ENCODE measurements around the gene KDM1B.
"Not testable (repeated sequence)": the region's sequence is repeated elsewhere in the genome, so short reads cannot be mapped to it uniquely, and the experiment has no call there.

Gene KDM1B

DNA sequence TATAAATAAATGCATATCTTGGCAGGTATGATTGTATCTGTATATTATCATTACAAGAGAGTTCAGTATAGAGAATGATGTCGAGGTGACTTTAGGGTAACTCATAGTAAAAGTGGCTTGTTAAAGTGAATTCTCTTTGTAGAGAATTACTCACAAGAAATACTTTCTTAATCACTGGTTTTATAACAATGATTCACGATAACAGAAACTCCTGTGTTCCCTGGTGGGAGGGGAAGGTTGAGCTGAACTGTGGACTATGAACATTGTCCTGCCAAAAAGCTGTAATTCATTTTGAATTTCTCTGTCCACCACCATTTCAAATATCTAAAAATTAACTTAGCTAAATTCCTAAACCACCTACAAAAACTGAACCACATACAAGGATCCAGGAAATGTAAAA, 8.1 kb upstream of the KDM1B start:
- DNase-seq (ENCODE audit: low read depth, low spot score), result no peak
- no peak overlapping the region for H3K4me3 ChIP-seq (ENCODE audit: low read length)

GRCh38 chr6:18147616-18148015, 7.6 kb upstream of the KDM1B start:
- no peak for DNase-seq (ENCODE audit: low read depth, low spot score)
- H3K4me3 ChIP-seq (ENCODE audit: low read length), result no peak overlapping the region

DNA sequence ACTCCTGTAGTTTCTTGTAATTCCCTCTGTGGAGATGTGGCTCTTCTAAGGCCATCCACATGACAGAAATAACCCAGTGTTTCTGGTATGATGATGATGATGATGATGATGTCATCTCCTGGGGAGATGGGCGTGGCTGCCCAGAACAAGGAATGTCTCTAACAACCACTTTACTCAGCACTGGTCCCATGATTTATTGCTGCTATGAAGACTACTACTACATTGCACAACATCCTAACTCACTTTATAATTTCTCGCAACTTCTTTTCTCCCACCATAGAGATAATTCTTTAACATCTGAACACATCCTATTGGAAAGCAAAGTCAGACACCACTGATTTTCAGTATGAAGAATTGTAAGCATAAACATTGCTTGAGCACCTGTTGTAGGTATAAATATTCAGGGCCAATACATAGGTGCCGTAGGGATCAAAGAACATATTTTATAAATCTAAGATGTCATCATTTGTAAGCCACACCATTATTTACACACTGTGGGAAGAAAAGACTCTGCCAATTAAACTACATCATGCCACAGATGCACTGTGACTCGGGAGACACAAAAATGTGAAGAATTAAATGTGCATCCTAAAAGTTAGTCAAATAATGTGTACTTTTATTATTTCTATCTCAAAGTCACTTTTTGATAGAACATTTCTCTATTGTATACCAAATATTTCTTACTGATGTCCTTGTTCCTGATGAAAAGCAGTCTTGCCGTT, 6.8 kb upstream of the KDM1B start:
- H3K4me3 ChIP-seq (ENCODE audit: low read length), result no peak overlapping the region
- DNase-seq (ENCODE audit: low read depth, low spot score), result no peak

DNA sequence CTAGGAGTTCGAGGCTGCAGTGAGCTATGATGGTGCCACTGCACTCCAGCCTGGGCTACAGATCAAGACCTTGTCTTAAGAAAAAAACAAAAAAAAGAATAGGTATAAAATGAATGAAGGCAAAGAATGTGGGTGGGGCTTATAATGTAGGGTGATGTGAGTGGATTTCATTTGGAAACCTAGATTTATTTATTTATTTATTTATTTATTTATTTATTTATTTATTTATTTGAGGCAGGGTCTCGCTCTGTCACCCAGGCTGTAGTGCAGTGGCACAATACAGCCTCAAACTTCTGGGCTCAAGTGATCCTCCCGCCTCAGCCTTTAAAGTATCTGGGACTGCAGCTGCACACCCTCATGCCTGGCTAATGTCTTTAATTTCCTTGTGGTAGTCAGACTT, 3.8 kb upstream of the KDM1B start:
- DNase-seq (ENCODE audit: low read depth, low spot score); H3K4me3 ChIP-seq (ENCODE audit: low read length): not testable (repeated sequence)

- no peak overlapping the region for H3K4me3 ChIP-seq (ENCODE audit: low read length)
- DNase-seq (ENCODE audit: low read depth, low spot score), result no peak
These were observed 3.4 kb upstream of the KDM1B start for GRCh38 chr6:18151801-18152200.

DNA sequence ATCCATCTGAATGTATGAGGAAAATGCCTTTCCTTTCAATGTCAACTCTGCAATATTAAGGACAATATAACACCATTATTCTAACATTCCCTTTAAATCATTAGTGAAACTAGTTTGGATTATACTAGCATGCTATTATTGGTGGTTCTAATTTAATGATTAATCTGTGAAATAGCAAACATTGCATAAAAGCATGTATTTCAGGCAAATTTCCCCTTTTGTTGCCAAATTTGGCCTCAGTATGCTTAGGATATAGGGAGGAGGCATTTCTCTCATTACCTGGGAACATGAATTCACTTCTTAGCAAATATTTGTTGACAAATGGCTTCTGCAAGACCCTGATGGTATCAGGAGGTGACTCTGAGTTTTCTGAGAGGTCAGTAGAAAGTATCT, 1.9 kb upstream of the KDM1B start:
- no peak overlapping the region for H3K4me3 ChIP-seq (ENCODE audit: low read length)
- DNase-seq (ENCODE audit: low read depth, low spot score), result no peak

DNA sequence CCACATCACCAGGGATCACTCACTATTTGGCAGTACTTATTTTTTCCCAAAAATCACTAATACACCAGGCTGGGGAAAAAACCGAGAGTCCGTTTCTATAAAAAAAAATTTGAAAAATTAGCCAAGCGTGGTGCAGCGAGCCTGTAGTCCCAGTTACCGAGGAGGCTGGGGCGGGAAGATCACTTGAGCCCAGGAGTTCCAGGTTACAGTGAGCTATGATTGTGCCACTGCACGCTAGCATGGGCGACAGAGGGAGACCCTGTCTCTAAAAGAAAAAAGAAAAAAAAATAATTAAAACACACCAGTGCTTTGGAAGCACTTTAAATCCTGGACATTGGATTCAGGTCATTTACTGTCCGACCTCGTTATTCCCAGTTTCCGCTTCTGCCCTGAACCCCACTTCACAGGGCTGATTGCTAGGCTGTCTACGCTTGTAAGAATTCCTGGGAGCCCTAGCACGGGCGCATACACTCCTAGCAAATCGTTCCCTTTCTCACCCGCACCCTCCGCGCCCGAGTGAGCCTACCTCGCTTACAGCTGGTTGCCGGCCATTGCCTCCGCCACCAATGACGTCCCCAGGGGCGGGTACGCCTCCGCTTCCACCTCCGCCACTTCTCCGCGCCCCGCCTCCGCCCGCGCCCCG, 594 bp upstream of the KDM1B start, which contains the start of gene TPMT:
TSS of gene TPMT (minus strand) at position 571 of the 643 bp plus-strand sequence. CDS start 5,950 bp downstream, outside the sequence.
- DNase-seq (ENCODE audit: low read depth, low spot score), result no peak
- H3K4me3 ChIP-seq (ENCODE audit: low read length), result peak within 1 kb of the TSS; percentile 96

- DNase-seq (ENCODE audit: low read depth, low spot score), result peak; percentile 54
- peak overlapping the region; percentile 87 for H3K4me3 ChIP-seq (ENCODE audit: low read length)
These were observed 721 bp downstream of the KDM1B start for GRCh38 chr6:18155864-18156421.

- DNase-seq (ENCODE audit: low read depth, low spot score), result no peak
- no peak overlapping the region for H3K4me3 ChIP-seq (ENCODE audit: low read length)
These were observed 5.7 kb downstream of the KDM1B start for GRCh38 chr6:18160911-18161310.

DNA sequence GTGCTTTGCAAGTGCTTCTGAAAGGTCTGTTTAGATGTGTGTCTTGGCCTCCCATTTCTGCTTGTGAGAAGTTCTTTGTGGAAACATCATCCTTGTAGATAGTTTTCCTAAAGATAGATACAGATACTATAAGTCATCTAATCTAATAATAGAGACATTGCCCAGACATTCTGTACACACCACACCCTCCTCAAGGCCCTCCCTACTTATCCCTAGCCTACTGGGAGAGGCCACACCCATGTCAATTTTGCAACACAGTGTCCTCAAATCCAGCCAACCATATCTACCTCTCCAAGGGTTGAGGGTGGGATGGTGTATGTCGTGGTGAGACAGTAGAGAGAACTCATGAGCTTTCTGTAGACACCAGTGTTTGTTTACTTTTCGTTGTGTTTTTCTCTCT, 6.2 kb downstream of the KDM1B start:
- DNase-seq (ENCODE audit: low read depth, low spot score), result no peak
- H3K4me3 ChIP-seq (ENCODE audit: low read length), result no peak overlapping the region

DNA sequence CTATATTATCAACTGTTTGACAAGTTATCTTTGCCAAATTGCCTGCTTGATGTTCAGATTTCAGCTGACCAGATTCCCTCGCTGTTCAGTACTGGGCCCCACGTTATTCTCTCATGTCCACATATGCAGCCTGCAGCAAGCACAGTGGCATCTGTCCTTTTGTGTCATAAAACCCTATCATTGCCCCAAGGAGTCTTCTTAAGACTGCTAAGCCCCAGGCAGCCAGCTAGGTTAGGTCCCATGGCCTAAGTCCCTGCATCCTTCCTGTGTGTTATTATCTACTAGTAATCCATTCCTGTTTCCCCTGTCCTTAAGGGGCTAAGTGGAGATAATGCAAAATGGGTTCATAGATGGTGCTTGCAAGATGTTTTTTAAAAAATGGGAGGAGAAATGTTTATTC, 7.2 kb downstream of the KDM1B start:
- DNase-seq (ENCODE audit: low read depth, low spot score), result no peak
- H3K4me3 ChIP-seq (ENCODE audit: low read length), result no peak overlapping the region

GRCh38 chr6:18165751-18166150, 10.5 kb downstream of the KDM1B start:
- no peak for DNase-seq (ENCODE audit: low read depth, low spot score)
- H3K4me3 ChIP-seq (ENCODE audit: low read length), result no peak overlapping the region

GRCh38 chr6:18166312-18167036, 11.3 kb downstream of the KDM1B start:
- no peak overlapping the region for H3K4me3 ChIP-seq (ENCODE audit: low read length)
- DNase-seq (ENCODE audit: low read depth, low spot score), result no peak

- no peak overlapping the region for H3K4me3 ChIP-seq (ENCODE audit: low read length)
- no peak for DNase-seq (ENCODE audit: low read depth, low spot score)
These were observed 13.0 kb downstream of the KDM1B start for GRCh38 chr6:18168264-18168663.

DNA sequence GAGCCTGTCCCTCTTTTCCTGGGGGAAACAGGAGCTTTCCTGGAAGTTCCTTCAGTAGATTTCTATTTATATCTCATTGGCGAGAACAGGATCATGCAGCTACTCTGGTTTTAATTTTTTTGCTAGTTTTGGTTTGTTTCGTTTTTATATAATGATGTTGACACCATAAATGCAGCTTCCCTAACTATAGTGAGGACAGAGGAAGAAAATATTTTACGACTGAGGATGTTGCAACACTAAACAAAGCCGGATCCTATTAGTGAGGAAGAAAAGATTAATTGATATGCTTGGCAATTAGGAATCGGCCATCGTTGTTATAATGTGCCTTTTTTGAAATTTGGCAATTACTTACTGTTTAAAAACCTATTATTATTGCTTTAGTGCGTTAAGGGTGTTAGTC, 16.6 kb downstream of the KDM1B start:
- no peak overlapping the region for H3K4me3 ChIP-seq (ENCODE audit: low read length)
- no peak for DNase-seq (ENCODE audit: low read depth, low spot score)

DNA sequence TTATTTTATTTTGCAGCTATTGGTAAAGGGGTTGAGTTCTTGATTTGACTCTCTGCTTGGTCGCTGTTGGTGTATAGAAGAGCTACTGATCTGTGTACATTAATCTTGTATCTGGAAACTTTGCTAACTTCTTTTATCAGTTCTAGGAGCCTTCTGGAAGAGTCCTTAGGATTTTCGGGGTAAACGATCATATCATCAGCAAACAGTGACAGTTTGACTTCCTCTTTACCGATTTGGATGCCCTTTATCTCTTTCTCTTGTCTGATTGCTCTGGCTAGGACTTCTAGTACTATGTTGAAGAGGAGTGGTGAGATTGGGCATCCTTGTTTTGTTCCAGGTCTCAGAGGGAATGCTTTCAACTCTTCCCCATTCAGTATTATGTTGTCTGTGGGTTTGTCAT, 21.0 kb downstream of the KDM1B start:
- DNase-seq (ENCODE audit: low read depth, low spot score), result not testable (repeated sequence)

DNA sequence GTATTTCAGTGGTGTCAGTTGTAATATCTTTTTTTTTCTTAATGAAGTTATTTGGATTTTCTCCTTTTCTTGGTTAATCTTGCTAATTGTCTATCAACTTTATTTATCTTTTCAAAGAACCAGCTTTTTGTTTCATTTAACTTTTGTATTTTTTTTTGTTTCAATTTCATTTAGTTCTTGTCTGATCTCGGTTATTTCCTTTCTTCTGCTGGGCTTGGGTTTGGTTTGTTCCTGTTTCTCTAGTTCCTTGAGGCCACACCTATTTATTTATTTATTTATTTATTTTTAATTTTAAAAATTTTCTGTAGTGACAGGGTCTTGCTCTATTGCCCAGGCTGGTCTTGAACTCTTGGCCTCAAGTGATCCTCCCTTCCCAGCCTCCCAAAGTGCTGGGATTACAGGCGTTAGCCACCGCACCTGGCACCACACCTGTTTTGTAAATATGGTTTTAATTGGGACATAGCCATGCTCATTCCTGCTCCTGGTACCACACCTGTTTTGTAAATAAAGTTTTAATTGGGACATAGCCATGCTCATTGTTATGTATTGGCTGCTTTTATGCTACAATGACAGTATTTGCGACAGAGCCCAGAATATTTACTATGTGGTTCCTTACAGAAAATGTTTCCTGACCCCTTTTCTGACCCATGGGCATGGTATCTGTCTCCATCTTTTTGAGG, 22.2 kb downstream of the KDM1B start:
- DNase-seq (ENCODE audit: low read depth, low spot score), result no peak
- no peak overlapping the region for H3K4me3 ChIP-seq (ENCODE audit: low read length)

More for the DNA sequence above, 21.0 kb downstream of the KDM1B start:
- H3K4me3 ChIP-seq (ENCODE audit: low read length), result not testable (repeated sequence)

- no peak for DNase-seq (ENCODE audit: low read depth, low spot score)
- H3K4me3 ChIP-seq (ENCODE audit: low read length), result no peak overlapping the region
These were observed 23.9 kb downstream of the KDM1B start for GRCh38 chr6:18178960-18179615.

DNA sequence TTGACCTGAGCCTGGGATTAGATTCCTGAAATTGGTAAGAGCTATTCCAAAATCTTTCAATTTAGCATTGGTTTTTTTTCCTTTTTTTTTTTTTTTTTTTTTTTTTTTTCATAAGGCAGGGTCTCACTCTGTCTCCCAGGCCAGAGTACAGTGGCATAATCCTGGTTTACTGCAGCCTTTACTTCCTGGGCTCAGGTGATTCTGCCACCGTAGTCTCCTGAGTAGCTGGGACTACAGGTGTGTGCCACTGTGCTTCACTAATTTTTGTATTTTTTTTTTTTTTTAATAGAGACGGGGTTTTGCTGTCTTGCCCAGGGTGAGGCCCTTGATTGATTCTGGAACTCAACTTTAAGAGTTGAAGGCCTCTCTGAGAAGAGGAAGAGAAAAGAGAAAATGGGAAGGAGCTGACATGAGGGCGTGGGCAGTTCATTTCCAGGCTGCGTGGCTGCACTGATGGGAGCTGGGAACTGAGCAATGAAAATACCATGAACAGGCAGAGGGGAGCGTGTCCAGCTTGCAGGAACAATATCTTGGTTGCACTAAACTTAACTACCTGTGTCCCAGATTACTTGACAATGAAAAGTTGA, 24.6 kb downstream of the KDM1B start:
- no peak overlapping the region for H3K4me3 ChIP-seq (ENCODE audit: low read length)
- DNase-seq (ENCODE audit: low read depth, low spot score), result no peak
